Measurements from ENCODE around the gene POFUT2. TPM values are rescaled to one million over a fixed set of nuclear protein-coding genes. Genes with fewer than 3 reads are reported as not detected.
A peak's percentile ranks its signal among the peaks of the same experiment; 100 is the strongest.

Gene POFUT2
- total and polyA plus RNA-seq, 12 donors: 13.1 to 68.9 (median 32.9) TPM

GRCh38 chr21:45301521-45302081 lies 13.9 kb upstream of the POFUT2 start:
- no peaks in the 10 kb centered on the region for H3K36me3 ChIP-seq (replicated peaks in 1 of 2)
- no peaks in the 10 kb centered on the region for H3K27me3 ChIP-seq
- 57 to 93% (median 91%) methylated on average over 1 to 20 of the region's 20 CpGs for WGBS, 4 donors
- H3K4me1 ChIP-seq (replicated peaks in 1 of 2): peaks cover 0 to 4% of the 10 kb centered on the region in 2 donors
- H3K27ac ChIP-seq: peak overlapping the region in 3 of 5 donors; percentile 21 to 83 (median 62)
- DNase-seq: peak in 1 of 7 donors; percentile 17
- no peak for TF ChIP-seq POLR2A (IDR thresholded peaks at IDR 0.05)
- no peak for TF ChIP-seq CTCF (IDR thresholded peaks at IDR 0.05)
- H3K4me3 ChIP-seq: no peak overlapping the region
- intact Hi-C loops (cut with DNase I): no loop called here
- H3K9me3 ChIP-seq (replicated peaks in 1 of 3): no peaks in the 10 kb centered on the region

GRCh38 chr21:45300786-45301520 lies 13.3 kb upstream of the POFUT2 start:
- intact Hi-C loops (cut with DNase I): no loop called here
- no peaks in the 10 kb centered on the region for H3K36me3 ChIP-seq (replicated peaks in 1 of 2)
- H3K4me1 ChIP-seq (replicated peaks in 1 of 2): peaks cover 0 to 7% of the 10 kb centered on the region in 2 donors
- H3K27me3 ChIP-seq: no peaks in the 10 kb centered on the region
- 87 to 90% (median 89%) methylated on average over 28 to 43 of the region's 43 CpGs for WGBS, 4 donors
- peak overlapping the region in 2 of 5 donors; percentile 62 to 83 for H3K27ac ChIP-seq
- no peak overlapping the region for H3K4me3 ChIP-seq
- no peaks in the 10 kb centered on the region for H3K9me3 ChIP-seq (replicated peaks in 1 of 3)
- peak in 2 of 7 donors; percentile 8 to 14 for DNase-seq
- no peak for TF ChIP-seq CTCF (IDR thresholded peaks at IDR 0.05)
- no peak for TF ChIP-seq POLR2A (IDR thresholded peaks at IDR 0.05)

GRCh38 chr21:45299864-45300785 lies 12.4 kb upstream of the POFUT2 start:
- intact Hi-C loops (cut with DNase I): loop anchor here in 1 of 2 donors (10.0 kb wide), 1 partner anchor 105 kb away; the partner anchor contains the start of gene COL18A1
- Histone ChIP-seq H3K27ac (peak overlapping the region in 2 of 5 donors; percentile 26 to 83), H3K4me3 (no peak overlapping the region), H3K4me1 (replicated peaks in 1 of 2) (peaks cover 7 to 15% of the 10 kb centered on the region in 2 donors), H3K27me3 (no peaks in the 10 kb centered on the region), H3K9me3 (replicated peaks in 1 of 3) (no peaks in the 10 kb centered on the region), H3K36me3 (replicated peaks in 1 of 2) (no peaks in the 10 kb centered on the region)
- TF ChIP-seq CTCF (IDR thresholded peaks at IDR 0.05) (no peak), POLR2A (IDR thresholded peaks at IDR 0.05) (no peak)
- peak in 2 of 7 donors; percentile 10 to 16 for DNase-seq
- WGBS, 4 donors: 82 to 86% (median 84%) methylated on average over 25 to 34 of the region's 34 CpGs

Data from adrenal gland (tissue), 12 donors.